Ishikawa (cell line): ENCODE data around the gene FAM13B.

Experiments
- CEBPB ChIP-seq: IDR thresholded peaks from 2 replicates; pipeline ENCODE4 v1.6.1; 2012
- CREB1 ChIP-seq: IDR thresholded peaks from 2 replicates; pipeline ENCODE4 v1.6.1; 2012; ENCODE audit warnings: low read depth
- EP300 ChIP-seq: IDR thresholded peaks from 2 replicates; pipeline ENCODE4 v1.6.1; 2012; ENCODE audit warnings: borderline replicate concordance
- RAD21 ChIP-seq: IDR thresholded peaks from 2 replicates; pipeline ENCODE4 v1.6.1; 2012; ENCODE audit warnings: low read depth
- TAF1 ChIP-seq: IDR thresholded peaks from 2 replicates; pipeline ENCODE4 v1.6.1; 2012; ENCODE audit warnings: low read depth, mild to moderate bottlenecking
- TEAD4 ChIP-seq: IDR thresholded peaks from 2 replicates; pipeline ENCODE4 v1.6.1; 2012
- TF ChIP-seq, protein P1 (sequence below): IDR thresholded peaks from 2 replicates; pipeline ENCODE4 v1.6.1; 2012

DNA sequence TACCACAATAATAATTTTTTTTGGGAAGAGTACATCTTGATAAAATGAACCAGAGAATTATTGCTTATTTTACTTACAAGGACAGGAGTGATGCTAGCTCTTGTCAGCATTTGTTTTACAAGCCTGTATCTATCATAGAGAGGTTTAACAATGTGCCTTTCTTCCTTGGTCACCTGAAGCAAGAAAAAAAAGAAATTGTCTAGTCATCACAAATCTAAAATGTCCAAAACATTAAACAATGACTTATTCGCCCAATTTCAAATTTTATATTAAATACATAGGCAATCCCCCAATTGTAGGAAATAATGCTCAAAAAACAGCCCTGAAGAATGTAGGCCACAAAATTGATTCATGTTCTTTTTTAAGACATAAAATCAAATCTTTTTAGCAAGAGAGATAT lies 87.1 kb downstream of the FAM13B start:
- no peak for TF ChIP-seq CREB1
- TF ChIP-seq RAD21: no peak
- no peak for TF ChIP-seq EP300
- TF ChIP-seq, protein P1, sequence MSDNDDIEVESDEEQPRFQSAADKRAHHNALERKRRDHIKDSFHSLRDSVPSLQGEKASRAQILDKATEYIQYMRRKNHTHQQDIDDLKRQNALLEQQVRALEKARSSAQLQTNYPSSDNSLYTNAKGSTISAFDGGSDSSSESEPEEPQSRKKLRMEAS: no peak
- no peak for TF ChIP-seq TAF1
- TF ChIP-seq TEAD4: no peak
- no peak for TF ChIP-seq CEBPB
